Urothelium cell line (cell line): ENCODE measurements around the gene DNAH6.

Source experiments
- DNase-seq: peaks from one replicate; pipeline ENCODE4 v3.0.0; 2011; ENCODE audit warnings: low spot score, mixed read lengths
- FAIRE-seq: peaks from 2 replicates; lab custom pipeline; 2011; peaks lifted over from hg19 to GRCh38; lab: Jason Lieb, UNC

DNAH6 gene

GRCh38 chr2:84686783-84687476 is 170.6 kb downstream of the DNAH6 start:
- no peak for DNase-seq
- no peak for FAIRE-seq

GRCh38 chr2:84687498-84688149 is 171.3 kb downstream of the DNAH6 start:
- FAIRE-seq (no peak), DNase-seq (no peak)

GRCh38 chr2:84690225-84690624 is 173.9 kb downstream of the DNAH6 start:
- FAIRE-seq (no peak), DNase-seq (no peak)

GRCh38 chr2:84694088-84694622 is 177.9 kb downstream of the DNAH6 start:
- no peak for FAIRE-seq

GRCh38 chr2:84697895-84698294 is 181.6 kb downstream of the DNAH6 start:
- DNase-seq, result peak; percentile 17
- no peak for FAIRE-seq

More at GRCh38 chr2:84694088-84694622, 177.9 kb downstream of the DNAH6 start:
- no peak for DNase-seq

GRCh38 chr2:84700006-84700405 is 183.7 kb downstream of the DNAH6 start:
- DNase-seq (no peak), FAIRE-seq (no peak)

- no peak for FAIRE-seq
- DNase-seq, result no peak
Observed at GRCh38 chr2:84701880-84702279, 185.6 kb downstream of the DNAH6 start.

- no peak for DNase-seq
- no peak for FAIRE-seq
Observed at GRCh38 chr2:84702941-84703340, 186.6 kb downstream of the DNAH6 start.

- DNase-seq (no peak), FAIRE-seq (no peak)
Observed at GRCh38 chr2:84703831-84704230, 187.5 kb downstream of the DNAH6 start.

- FAIRE-seq (no peak), DNase-seq (no peak)
Observed at GRCh38 chr2:84704505-84705244, 188.4 kb downstream of the DNAH6 start.

- DNase-seq (no peak), FAIRE-seq (no peak)
Observed at GRCh38 chr2:84705858-84706257, 189.6 kb downstream of the DNAH6 start.

GRCh38 chr2:84708442-84708841 is 192.1 kb downstream of the DNAH6 start:
- DNase-seq (no peak), FAIRE-seq (no peak)

- no peak for DNase-seq
- FAIRE-seq, result no peak
Observed at GRCh38 chr2:84711651-84712050, 195.4 kb downstream of the DNAH6 start.

GRCh38 chr2:84713441-84713840 is 197.1 kb downstream of the DNAH6 start:
- no peak for FAIRE-seq
- DNase-seq, result no peak

- FAIRE-seq (no peak), DNase-seq (no peak)
Observed at GRCh38 chr2:84716564-84716963, 200.3 kb downstream of the DNAH6 start.

GRCh38 chr2:84717302-84717701 is 201.0 kb downstream of the DNAH6 start:
- no peak for FAIRE-seq
- DNase-seq, result no peak

- DNase-seq, result no peak
- no peak for FAIRE-seq
Observed at GRCh38 chr2:84719434-84719833, 203.1 kb downstream of the DNAH6 start.

- FAIRE-seq (no peak), DNase-seq (no peak)
Observed at GRCh38 chr2:84723831-84724230, 207.5 kb downstream of the DNAH6 start.

GRCh38 chr2:84725717-84726116 is 209.4 kb downstream of the DNAH6 start:
- FAIRE-seq (no peak), DNase-seq (no peak)

GRCh38 chr2:84727315-84727714 is 211.0 kb downstream of the DNAH6 start:
- no peak for FAIRE-seq

GRCh38 chr2:84729224-84729623 is 212.9 kb downstream of the DNAH6 start:
- DNase-seq, result no peak
- no peak for FAIRE-seq

More at GRCh38 chr2:84727315-84727714, 211.0 kb downstream of the DNAH6 start:
- no peak for DNase-seq

- FAIRE-seq (no peak), DNase-seq (no peak)
Observed at GRCh38 chr2:84731185-84731584, 214.9 kb downstream of the DNAH6 start.
